ENCODE results near the gene NPEPL1.
A peak's percentile ranks its signal among the peaks of the same experiment; 100 is the strongest.

The NPEPL1 gene

DNA sequence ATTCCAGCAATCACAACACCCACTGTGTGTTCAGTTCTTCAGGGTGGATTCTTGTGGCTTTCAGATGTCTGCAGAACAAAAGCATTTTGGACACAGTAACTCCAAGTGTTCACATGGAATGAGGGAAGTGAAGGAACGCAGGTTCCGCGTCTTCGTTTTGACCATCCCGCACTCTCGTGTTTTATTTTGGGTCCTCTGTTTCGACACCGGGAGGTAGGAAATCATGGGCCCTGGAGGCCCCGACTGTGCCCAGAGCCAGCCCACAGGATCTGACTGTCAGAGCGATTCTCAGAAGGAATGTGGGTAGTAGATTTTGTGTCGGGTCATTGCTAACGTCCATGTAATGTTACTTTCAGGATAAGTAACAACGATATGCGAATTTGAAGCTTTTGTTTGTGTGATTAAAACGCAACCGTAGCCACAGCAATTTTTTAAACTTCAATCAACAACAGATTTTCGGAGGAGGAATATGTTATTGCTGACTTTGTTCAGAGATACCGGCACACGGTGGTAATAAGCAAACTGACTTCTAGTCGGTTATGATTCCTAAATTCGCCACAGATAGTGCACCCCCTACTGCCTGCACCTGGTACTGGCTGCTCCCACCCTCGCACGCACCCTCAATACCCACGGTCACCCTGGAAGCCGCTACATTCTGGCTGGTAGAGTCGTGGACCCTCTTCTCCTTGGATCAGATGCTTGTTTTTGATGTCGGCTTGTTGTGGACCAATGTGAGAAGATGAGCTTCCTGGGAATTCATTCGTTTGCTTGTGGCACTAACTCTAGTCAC lies 10.5 kb downstream of the NPEPL1 start:
- TF ChIP-seq, protein P1, sequence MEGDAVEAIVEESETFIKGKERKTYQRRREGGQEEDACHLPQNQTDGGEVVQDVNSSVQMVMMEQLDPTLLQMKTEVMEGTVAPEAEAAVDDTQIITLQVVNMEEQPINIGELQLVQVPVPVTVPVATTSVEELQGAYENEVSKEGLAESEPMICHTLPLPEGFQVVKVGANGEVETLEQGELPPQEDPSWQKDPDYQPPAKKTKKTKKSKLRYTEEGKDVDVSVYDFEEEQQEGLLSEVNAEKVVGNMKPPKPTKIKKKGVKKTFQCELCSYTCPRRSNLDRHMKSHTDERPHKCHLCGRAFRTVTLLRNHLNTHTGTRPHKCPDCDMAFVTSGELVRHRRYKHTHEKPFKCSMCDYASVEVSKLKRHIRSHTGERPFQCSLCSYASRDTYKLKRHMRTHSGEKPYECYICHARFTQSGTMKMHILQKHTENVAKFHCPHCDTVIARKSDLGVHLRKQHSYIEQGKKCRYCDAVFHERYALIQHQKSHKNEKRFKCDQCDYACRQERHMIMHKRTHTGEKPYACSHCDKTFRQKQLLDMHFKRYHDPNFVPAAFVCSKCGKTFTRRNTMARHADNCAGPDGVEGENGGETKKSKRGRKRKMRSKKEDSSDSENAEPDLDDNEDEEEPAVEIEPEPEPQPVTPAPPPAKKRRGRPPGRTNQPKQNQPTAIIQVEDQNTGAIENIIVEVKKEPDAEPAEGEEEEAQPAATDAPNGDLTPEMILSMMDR (IDR thresholded peaks at IDR 0.05; ENCODE audit: extremely low read depth, missing control alignments): peak; percentile 35
- no peak for DNase-seq (ENCODE audit: low spot score)

DNA sequence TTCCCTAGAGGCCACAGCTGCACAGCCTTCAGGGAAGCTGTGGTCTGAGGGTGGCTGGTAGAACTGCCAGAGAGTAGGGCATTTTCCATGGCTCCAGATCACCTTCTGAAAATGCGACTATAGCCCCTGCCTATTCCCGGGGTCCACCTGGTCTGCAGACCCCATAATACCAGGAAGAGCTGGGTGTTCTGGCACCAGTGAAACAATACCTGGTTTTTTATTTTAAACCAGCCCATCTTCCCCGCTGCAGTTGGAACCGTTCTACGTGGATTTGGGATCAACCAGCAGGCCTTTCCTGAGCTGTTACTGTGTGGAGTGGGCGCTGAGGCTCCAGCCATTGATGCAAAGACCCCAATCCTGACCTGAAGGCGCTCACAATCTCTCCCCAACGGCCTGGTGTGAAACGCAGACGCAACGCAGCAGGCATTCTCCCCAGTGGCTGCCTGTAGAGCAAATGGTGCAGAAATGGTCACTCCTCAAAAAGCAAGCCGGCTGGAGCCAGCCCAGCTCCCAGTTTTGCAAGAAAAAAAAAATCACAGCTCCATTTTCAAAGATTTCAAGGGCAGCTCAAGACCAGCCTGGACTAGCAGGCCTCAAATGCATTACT lies 11.3 kb downstream of the NPEPL1 start:
- TF ChIP-seq, protein P1 (IDR thresholded peaks at IDR 0.05; ENCODE audit: extremely low read depth, missing control alignments): no peak
- no peak for DNase-seq (ENCODE audit: low spot score)

DNA sequence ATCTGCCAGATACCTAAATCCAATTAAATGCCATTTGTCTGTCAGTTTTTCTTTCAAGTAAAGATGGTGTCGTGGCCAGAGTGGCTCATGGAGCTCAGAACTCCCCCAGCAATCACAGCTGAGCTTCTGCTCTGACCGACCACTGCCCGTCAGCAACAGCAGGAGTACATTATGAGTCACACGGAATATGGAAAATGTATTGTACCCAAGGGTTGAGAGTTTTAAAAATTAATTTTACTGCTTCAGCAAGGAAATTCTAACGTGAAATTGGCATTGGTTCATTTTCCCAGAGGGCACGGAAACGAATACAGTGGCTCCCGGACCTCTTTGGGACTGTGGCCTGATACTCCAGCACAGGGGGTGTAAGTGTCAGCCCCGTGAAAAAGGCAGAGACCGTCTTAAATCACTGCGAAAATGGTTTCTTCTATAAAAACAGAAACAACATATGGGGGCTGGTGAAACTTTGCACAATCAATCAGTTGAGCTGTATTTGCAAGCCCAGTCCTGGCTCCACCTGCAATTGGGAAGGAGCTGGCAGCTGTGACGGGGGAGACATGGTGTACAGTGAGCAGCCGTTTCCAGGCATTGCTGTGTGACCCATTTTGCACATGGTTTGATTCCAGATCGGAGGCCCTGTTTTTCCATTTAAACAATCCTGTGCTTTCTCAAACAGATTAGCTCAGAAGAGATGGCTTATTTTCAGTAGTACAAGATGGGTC lies 12.8 kb downstream of the NPEPL1 start:
- DNase-seq (ENCODE audit: low spot score): no peak
- TF ChIP-seq, protein P1 (IDR thresholded peaks at IDR 0.05; ENCODE audit: extremely low read depth, missing control alignments): no peak

DNA sequence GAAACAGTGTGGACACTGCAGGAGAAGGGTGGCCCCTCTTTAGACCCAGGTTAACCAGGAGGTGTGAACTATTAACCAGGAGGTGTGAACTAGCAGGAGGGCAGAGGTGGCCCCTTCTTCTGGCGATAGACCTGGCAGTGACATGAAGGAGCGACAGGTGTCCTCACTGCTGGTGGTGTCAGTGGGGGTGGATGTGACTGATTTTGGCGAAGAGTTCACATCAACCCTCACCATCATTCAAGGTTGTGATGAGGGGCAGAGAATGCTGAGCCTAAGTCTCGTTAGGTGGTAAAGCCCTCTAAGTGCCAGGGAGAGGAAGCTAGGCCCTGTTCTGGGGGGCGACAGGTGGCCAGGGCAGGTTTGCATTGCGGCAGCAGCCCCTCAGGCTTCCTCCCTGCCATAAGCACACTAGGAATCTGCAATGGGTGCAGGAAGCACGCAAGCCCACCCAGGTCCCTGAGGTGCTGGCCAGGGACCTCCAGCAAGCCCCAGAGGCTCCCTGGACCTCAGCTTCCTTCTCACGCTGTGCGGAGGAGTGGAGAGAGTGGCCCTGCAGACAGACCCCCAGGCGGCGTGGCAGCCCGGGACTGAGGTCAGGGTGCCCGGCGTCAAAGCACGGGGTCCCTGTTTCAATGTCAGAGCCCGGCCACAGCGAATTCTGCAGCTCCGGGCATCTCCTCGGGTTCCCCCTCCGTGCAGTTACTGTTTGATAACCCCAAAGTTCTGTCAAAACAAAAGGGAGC lies 13.7 kb downstream of the NPEPL1 start:
- DNase-seq (ENCODE audit: low spot score): no peak
- TF ChIP-seq, protein P1 (IDR thresholded peaks at IDR 0.05; ENCODE audit: extremely low read depth, missing control alignments): no peak

DNA sequence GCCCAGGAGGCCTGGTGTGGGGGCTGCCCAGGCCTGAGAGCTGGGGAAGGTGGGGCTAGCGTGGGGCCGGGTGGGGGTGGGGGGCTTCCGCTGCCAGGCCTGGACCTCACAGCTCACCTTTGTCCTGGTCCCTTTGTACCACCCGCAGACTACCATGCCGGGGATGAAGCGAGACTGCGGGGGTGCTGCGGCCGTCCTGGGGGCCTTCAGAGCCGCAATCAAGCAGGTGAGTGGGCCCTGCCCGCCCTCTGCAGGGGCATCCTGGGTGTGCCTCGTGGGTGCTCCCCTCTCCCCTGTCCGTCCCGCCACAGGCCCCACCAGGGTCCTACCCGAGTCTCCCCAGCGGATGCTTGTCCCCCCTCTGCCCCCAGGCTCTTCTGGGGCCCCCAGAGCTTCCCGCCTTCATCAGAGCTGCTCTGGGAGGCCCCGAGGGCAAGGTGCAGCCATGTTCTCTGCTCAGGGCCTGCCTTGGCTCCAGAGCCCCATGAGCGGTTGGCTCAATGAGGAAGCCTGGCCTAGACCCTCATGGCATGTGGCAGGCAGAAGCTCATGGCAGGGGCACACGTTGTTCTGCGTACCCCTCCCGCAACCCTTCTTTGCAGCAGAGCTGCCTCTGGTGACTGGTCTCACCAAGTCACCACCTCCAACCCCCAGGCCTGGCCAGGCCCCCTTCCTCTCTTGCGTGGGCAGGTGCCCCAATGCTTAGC lies 14.5 kb downstream of the NPEPL1 start:
- no peak for DNase-seq (ENCODE audit: low spot score)
- TF ChIP-seq, protein P1 (IDR thresholded peaks at IDR 0.05; ENCODE audit: extremely low read depth, missing control alignments): no peak

DNA sequence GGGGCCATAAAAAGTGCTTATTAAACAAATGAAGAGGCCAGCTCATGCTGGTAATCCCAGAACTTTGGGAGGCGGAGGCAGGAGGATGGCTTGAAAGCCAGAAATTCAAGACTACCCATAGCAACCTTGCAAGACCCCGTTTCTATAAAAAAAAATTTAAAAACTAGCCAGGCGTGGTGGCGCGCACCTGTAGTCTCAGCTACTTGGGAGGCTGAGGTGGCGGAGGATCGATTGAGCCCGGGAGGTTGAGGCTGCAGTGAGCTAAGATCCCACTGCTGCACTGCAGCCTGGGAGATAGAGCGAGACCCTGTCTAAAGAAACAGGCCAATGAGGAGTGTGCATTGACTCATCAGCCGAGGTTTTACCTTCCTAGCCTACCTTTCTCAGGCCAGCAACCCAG lies 15.2 kb downstream of the NPEPL1 start:
- no peak for DNase-seq (ENCODE audit: low spot score)
- TF ChIP-seq, protein P1 (IDR thresholded peaks at IDR 0.05; ENCODE audit: extremely low read depth, missing control alignments): no peak

Data from GM20000 (cell line).